HL-60 (cell line): ENCODE results near the gene LMF1.

Source experiments
- DNase-seq, 2 experiments: peaks; one replicate each; pipeline ENCODE4 v3.0.0-alpha.2; 2010 to 2020; ENCODE audit warnings: low read depth in 1 of 2, low spot score in 1 of 2
- H3K27ac ChIP-seq: fragments of 250-450 bp; sonication (Bioruptor Pico); replicated peaks from 2 replicates; pipeline ENCODE4 v1.5.1; 2020; ENCODE audit warnings: mild to moderate bottlenecking, moderate library complexity
- H3K27me3 ChIP-seq: fragments of 250-450 bp; sonication (Bioruptor Pico); 2 replicates; pipeline ENCODE4 v1.5.1; 2021; ENCODE audit warnings: mild to moderate bottlenecking, moderate library complexity; ENCODE audit not compliant: insufficient read depth, poor library complexity, severe bottlenecking
- H3K4me3 ChIP-seq: replicated peaks from 2 replicates; pipeline ENCODE4 v1.5.1; 2011; ENCODE audit warnings: mild to moderate bottlenecking, control low read depth, low read length; ENCODE audit not compliant: insufficient read depth
- GABPA ChIP-seq: IDR thresholded peaks from 2 replicates; pipeline ENCODE4 v1.6.1; 2012; ENCODE audit warnings: low read depth
- POLR2AphosphoS5 ChIP-seq: IDR thresholded peaks from 2 replicates; pipeline ENCODE4 v1.6.1; 2012; ENCODE audit warnings: low read depth
- REST ChIP-seq: IDR thresholded peaks from 2 replicates; pipeline ENCODE4 v1.6.1; 2012; ENCODE audit warnings: low read depth; ENCODE audit not compliant: insufficient replicate concordance
- SPI1 ChIP-seq: IDR thresholded peaks from 2 replicates; pipeline ENCODE4 v1.6.1; 2012; ENCODE audit warnings: low read depth, mild to moderate bottlenecking, borderline replicate concordance
- TF ChIP-seq, protein P1 (sequence below): IDR thresholded peaks from one replicate; pipeline ENCODE4 v1.5.1; 2011; ENCODE audit warnings: low read length, control low read depth, inconsistent platforms; ENCODE audit not compliant: insufficient read depth

Gene LMF1

DNA sequence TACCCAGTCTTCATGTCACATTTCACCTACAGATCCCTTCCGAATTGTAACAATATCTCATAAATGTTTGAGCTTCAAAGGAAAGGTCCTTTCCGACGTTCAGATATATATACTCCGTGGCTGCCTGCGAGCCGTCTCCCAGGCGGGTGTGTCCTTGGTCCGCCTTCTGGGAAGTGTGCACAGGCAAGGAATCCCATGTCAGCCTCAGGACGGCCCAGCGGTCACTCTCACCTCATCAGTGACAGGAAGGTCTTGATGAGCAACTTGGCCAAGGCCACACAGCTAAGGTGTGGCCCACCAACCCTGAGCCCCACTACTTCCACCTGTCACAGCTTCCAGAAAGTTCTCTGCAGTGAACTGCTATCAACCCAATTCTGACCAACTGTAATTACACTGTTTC is 4.3 kb downstream of the LMF1 start:
- TF ChIP-seq SPI1 (no peak), POLR2AphosphoS5 (no peak), GABPA (no peak), REST (no peak)
- TF ChIP-seq, protein P1, sequence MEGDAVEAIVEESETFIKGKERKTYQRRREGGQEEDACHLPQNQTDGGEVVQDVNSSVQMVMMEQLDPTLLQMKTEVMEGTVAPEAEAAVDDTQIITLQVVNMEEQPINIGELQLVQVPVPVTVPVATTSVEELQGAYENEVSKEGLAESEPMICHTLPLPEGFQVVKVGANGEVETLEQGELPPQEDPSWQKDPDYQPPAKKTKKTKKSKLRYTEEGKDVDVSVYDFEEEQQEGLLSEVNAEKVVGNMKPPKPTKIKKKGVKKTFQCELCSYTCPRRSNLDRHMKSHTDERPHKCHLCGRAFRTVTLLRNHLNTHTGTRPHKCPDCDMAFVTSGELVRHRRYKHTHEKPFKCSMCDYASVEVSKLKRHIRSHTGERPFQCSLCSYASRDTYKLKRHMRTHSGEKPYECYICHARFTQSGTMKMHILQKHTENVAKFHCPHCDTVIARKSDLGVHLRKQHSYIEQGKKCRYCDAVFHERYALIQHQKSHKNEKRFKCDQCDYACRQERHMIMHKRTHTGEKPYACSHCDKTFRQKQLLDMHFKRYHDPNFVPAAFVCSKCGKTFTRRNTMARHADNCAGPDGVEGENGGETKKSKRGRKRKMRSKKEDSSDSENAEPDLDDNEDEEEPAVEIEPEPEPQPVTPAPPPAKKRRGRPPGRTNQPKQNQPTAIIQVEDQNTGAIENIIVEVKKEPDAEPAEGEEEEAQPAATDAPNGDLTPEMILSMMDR = no peak
- no peaks in the 10 kb centered on the region for H3K27me3 ChIP-seq
- no peak for DNase-seq

DNA sequence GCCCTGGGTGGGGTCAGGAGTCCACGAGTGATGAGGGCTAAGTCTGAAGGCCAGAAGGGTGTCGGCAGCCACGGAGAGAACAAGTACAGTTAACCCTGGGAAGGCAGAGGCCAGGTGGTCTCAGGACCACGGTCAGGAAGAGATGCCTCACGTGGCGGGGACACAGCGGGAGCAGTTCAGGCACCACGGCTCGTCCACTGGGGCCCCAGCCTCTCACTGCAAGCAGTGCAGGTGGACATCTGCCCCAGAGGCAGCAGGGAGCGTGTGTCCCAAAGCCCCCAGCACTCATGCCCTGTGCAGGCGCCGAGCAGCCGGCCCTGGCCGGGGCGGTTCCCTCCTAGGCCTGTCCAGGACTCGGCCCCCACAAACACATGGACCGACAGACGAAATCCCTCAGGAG is 4.7 kb downstream of the LMF1 start:
- H3K4me3 ChIP-seq = no peak overlapping the region
- no peak for DNase-seq
- no peak overlapping the region for H3K27ac ChIP-seq
- TF ChIP-seq GABPA (no peak), REST (no peak), POLR2AphosphoS5 (no peak), SPI1 (no peak)
- TF ChIP-seq, protein P1 = no peak
- H3K27me3 ChIP-seq = no peaks in the 10 kb centered on the region

More for the DNA sequence above, 4.3 kb downstream of the LMF1 start:
- Histone ChIP-seq H3K27ac (no peak overlapping the region), H3K4me3 (no peak overlapping the region)

DNA sequence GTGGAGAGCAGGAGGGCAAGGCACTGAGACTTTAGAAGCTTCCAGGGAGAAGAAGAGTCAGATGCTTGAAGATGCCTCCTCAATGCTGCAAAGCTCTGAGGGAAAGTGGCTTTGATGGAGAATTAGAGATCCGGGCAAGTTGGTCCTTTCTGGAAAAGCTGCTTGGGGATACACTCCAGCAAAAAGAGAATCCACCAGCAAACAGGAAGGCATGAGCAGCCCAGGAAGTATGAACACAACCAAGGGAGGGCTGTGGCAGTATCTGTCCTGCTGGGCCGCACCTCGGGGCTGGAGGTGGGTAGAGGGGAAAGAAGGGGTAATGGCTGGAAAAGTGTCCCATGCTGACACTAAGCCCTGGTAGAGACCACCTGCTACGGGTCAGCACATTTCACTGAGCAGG is 5.3 kb downstream of the LMF1 start:
- DNase-seq = no peak
- Histone ChIP-seq H3K27ac (no peak overlapping the region), H3K27me3 (no peaks in the 10 kb centered on the region), H3K4me3 (no peak overlapping the region)
- TF ChIP-seq GABPA (no peak), SPI1 (no peak), POLR2AphosphoS5 (no peak), REST (no peak)
- TF ChIP-seq, protein P1 = no peak
